Spleen (tissue), 11 donors: ENCODE data around the gene PMPCB. TPM values are rescaled to one million over a fixed set of nuclear protein-coding genes. Genes with fewer than 3 reads are reported as not detected.

Source experiments
- DNase-seq: peaks from one replicate; pipeline ENCODE4 v3.0.0-alpha.2; 2020
- H3K27ac ChIP-seq, 8 donors: fragments of 200-600 bp; sonication (generic) in 7 of 8; 1 replicate in 4 of 8; 2 replicates in 4 of 8; pipeline versions ENCODE4 v1.5.0 to v1.8.0; 2016 to 2021; ENCODE audit warnings: inconsistent platforms in 4 of 8, mild to moderate bottlenecking in 4 of 8, moderate library complexity in 1 of 8
- H3K27me3 ChIP-seq, 7 donors: fragments of 200-600 bp; sonication (generic) in 6 of 7; replicated peaks in 1 of 7; 1 replicate in 4 of 7; 2 replicates in 3 of 7; pipeline versions ENCODE4 v1.5.0 to v1.8.0; 2016 to 2021; ENCODE audit warnings: inconsistent platforms in 3 of 7, mild to moderate bottlenecking in 1 of 7
- H3K36me3 ChIP-seq, 6 donors: fragments of 200-600 bp; sonication (generic) in 5 of 6; 1 replicate in 4 of 6; 2 replicates in 2 of 6; pipeline versions ENCODE4 v1.5.0 to v1.8.0; 2016 to 2021; ENCODE audit warnings: inconsistent platforms in 2 of 6
- H3K4me1 ChIP-seq, 6 donors: fragments of 200-600 bp; sonication (generic) in 5 of 6; 1 replicate in 3 of 6; 2 replicates in 3 of 6; pipeline versions ENCODE4 v1.5.0 to v1.8.0; 2016 to 2021; ENCODE audit warnings: inconsistent platforms in 3 of 6
- H3K4me3 ChIP-seq, 8 donors: fragments of 200-600 bp; sonication (generic) in 7 of 8; 1 replicate in 4 of 8; 2 replicates in 4 of 8; pipeline versions ENCODE4 v1.5.0 to v1.8.0; 2016 to 2021; ENCODE audit warnings: inconsistent platforms in 4 of 8, mild to moderate bottlenecking in 4 of 8, moderate library complexity in 2 of 8
- H3K9me3 ChIP-seq, 8 donors: fragments of 200-600 bp; sonication (generic) in 7 of 8; 1 replicate in 4 of 8; 2 replicates in 4 of 8; pipeline versions ENCODE4 v1.5.0 to v1.8.0; 2016 to 2021; ENCODE audit warnings: inconsistent platforms in 4 of 8
- POLR2A ChIP-seq, 3 donors: fragments of 450-650 bp; IDR thresholded peaks; one replicate each; pipeline ENCODE4 v1.5.1; 2017; ENCODE audit warnings: antibody characterized with exemption in 3 of 3, mild to moderate bottlenecking in 1 of 3
- POLR2AphosphoS5 ChIP-seq, 3 donors: sonication (generic); formaldehyde crosslinking; IDR thresholded peaks; one replicate each; pipeline ENCODE4 v1.5.1; 2017; ENCODE audit warnings: antibody characterized with exemption in 3 of 3
- WGBS, 5 donors: extraction: QIAGEN DNeasy Blood & Tissue Kit in 3 of 5; methylation state at CpG; one replicate each; pipeline versions ENCODE4 v1.1.5 to v1.1.7; 2013 to 2018; 5-methylcytosine and 5-hydroxymethylcytosine counted together
- intact Hi-C: fragments of 100-400 bp; cut with DNase I; formaldehyde crosslinking; loops from one replicate; pipeline ENCODE4 v1.15.0; 2023; ENCODE audit warnings: low total_unique reads
- polyA plus RNA-seq, 3 donors: library from polyadenylated mRNA; stranded (reverse); fragments of 200-250 nt; gene quantifications; one replicate each; pipeline ENCODE4 v1.2.1, GENCODE V29; 2013
- total RNA-seq, 7 donors: library from RNA; depleted of rRNA in 3 of 7; stranded (reverse); fragments of >200 nt in 3 of 7; fragmentation: NEBNext Ultra II Directional in 4 of 7; extraction: Animal tissue kit (Norgen Biotek cat#: 25700) in 4 of 7; gene quantifications; one replicate each; pipeline versions ENCODE4 v1.1.0 to v1.2.1, GENCODE V29; 2016 to 2021
- TF ChIP-seq, protein P1 (sequence below), 11 experiments: fragments of 200-600 bp in 7 of 11; fragments of 450-650 bp in 4 of 11; sonication (generic) in 4 of 11; IDR thresholded peaks in 8 of 11; conservative IDR thresholded peaks in 3 of 11; 1 replicate in 7 of 11; 2 replicates in 4 of 11; pipeline versions ENCODE4 v1.4.0 to v1.8.0; 2016 to 2021; ENCODE audit warnings: antibody characterized with exemption in 11 of 11, inconsistent platforms in 4 of 11, mild to moderate bottlenecking in 1 of 11
- donor health status: healthy with polysubstance abuse.
- donor health status: DM: no; HTN: no; CAD: no; lungs with moderate emphysema.
- donor health status: DM: no; HTN: no; CAD: no.
- donor health status: Bipolar disorder and iron deficiency.
- donor health status: healthy.
- donor health status: DM: no; HTN: no; CAD: no.
- donor health status: DM: yes; HTN: yes; CAD: no.

Gene PMPCB
- total and polyA plus RNA-seq, 10 donors, result 42.3 to 58.5 (median 49.0) TPM

DNA sequence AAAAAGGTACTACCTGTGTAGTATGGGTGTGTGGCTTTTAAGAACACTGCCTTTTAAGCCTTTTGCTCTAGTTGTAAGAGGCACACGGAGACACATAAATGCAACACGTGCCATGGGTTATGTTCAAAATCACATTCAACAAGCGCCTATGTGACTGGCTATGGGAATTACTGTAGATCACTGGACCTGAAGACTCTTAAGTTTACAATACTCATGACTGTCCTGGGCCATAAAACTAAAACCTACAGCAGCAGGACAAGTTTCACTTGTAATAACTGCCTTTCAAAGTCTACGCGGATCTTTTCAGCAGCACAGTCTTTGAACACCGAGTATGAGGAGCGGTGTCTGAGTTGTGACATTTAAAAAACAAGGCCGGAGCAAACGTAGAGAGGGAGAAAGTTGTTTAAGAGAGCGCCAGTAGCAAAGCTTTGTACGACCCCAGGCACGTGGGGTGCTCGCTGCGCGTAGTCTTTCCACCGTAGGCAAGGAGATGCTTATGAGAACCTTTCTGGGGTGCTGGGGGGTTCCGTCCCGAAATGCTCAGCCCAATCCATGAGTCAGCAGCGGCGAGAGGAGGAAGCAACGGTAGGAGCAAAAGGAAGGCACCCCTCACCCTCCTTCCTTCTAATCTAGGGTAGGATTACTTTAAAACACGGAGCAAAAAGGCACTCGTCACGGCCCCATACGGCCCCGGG lies 46.7 kb downstream of the PMPCB start:
- intact Hi-C loops, result no loop called here
- Histone ChIP-seq H3K4me3 (peak overlapping the region; percentile 79 to 99 (median 90)), H3K36me3 (peaks cover 0 to 35% (median 24%) of the 10 kb centered on the region in 6 donors), H3K27me3 (no peaks in the 10 kb centered on the region), H3K4me1 (peaks cover 18 to 90% (median 69%) of the 10 kb centered on the region in 6 donors), H3K27ac (peak overlapping the region; percentile 74 to 94 (median 86)), H3K9me3 (no peaks in the 10 kb centered on the region)
- TF ChIP-seq POLR2A (IDR thresholded peaks at IDR 0.05) (no peak), POLR2AphosphoS5 (IDR thresholded peaks at IDR 0.05) (no peak)
- TF ChIP-seq, protein P1, sequence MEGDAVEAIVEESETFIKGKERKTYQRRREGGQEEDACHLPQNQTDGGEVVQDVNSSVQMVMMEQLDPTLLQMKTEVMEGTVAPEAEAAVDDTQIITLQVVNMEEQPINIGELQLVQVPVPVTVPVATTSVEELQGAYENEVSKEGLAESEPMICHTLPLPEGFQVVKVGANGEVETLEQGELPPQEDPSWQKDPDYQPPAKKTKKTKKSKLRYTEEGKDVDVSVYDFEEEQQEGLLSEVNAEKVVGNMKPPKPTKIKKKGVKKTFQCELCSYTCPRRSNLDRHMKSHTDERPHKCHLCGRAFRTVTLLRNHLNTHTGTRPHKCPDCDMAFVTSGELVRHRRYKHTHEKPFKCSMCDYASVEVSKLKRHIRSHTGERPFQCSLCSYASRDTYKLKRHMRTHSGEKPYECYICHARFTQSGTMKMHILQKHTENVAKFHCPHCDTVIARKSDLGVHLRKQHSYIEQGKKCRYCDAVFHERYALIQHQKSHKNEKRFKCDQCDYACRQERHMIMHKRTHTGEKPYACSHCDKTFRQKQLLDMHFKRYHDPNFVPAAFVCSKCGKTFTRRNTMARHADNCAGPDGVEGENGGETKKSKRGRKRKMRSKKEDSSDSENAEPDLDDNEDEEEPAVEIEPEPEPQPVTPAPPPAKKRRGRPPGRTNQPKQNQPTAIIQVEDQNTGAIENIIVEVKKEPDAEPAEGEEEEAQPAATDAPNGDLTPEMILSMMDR (IDR thresholded peaks at IDR 0.05 in 8 of 11, conservative IDR thresholded peaks at IDR 0.05 in 3 of 11), result no peak
- WGBS, 5 donors, result 1% methylated on average over 26 of the region's 26 CpGs
- peak; percentile 79 for DNase-seq

DNA sequence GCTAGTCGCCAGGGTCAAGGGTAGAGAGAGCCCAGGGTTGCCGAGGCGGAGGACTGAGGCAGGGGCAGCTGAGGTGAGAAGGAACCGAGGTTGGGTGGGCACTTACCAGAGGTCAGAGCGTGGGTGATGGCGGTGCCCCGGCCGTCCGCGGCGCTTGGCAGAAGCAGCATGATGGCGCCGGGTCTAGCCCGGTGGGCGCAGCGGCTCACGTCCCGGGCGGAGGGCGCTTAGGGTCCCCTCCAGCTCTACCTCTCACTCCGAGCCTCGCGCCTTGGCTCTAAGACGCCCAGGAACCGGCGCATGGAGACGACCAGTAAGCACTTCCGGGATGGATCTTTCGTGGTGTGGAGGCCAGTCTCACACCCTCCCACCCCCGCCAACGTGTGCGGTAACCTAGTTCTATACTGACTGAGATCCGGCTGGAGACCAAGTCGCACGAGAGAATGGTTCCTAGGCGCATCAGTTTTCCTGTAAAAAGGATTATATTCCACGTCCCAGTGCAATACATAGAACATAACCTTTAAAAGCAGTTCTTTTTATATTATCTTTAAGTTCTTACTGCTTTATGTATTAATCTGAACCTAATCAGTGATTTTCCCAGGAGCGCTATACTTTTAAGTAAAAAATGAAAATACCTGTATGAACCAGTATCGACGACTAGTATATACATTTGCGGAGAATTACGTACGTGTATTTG lies 47.4 kb downstream of the PMPCB start, which contains the start of gene DNAJC2:
TSS of gene DNAJC2 (minus strand) at position 315 of the 697 bp plus-strand sequence. CDS start at position 170, 145 bp downstream.
- intact Hi-C loops, result no loop called here
- peak; percentile 87 to 93 (median 89) for TF ChIP-seq POLR2AphosphoS5 (IDR thresholded peaks at IDR 0.05)
- no peak for TF ChIP-seq POLR2A (IDR thresholded peaks at IDR 0.05)
- Histone ChIP-seq H3K9me3 (no peaks in the 10 kb centered on the region), H3K27ac (peak within 1 kb of the TSS; percentile 74 to 94 (median 86)), H3K4me3 (peak within 1 kb of the TSS; percentile 79 to 99 (median 90)), H3K36me3 (peaks cover 0 to 28% (median 18%) of the 10 kb centered on the region in 6 donors), H3K4me1 (peaks cover 23 to 94% (median 76%) of the 10 kb centered on the region in 6 donors), H3K27me3 (no peaks in the 10 kb centered on the region)
- DNase-seq, result peak; percentile 94
- 8 to 11% (median 9%) methylated on average over 31 to 43 of the region's 43 CpGs for WGBS, 5 donors

DNA sequence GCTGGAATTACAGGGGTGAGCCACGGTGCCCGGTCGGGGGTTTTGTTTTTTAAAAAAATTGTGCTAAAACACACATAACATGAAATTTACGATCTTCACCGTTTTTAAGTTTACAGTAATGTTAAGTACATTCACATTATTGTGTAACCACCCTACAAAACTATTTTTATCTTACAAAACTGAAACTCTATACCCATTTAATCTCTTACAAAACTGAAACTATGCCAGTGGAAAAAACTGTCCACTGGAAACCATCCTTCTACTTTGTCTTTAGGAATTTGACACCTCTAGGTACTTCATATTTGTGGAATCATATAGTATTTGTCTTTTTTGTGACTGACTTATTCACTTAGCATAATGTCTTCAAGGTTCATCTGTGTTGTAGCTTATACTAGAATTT lies 49.2 kb downstream of the PMPCB start:
- TF ChIP-seq POLR2AphosphoS5 (IDR thresholded peaks at IDR 0.05) (no peak), POLR2A (IDR thresholded peaks at IDR 0.05) (no peak)
- TF ChIP-seq, protein P1 (IDR thresholded peaks at IDR 0.05 in 8 of 11, conservative IDR thresholded peaks at IDR 0.05 in 3 of 11), result no peak
- peaks cover 0 to 21% (median 2%) of the 10 kb centered on the region in 6 donors for H3K36me3 ChIP-seq
- H3K4me3 ChIP-seq, result no peak overlapping the region
- H3K27me3 ChIP-seq, result no peaks in the 10 kb centered on the region
- no peaks in the 10 kb centered on the region for H3K9me3 ChIP-seq
- peaks cover 37 to 94% (median 81%) of the 10 kb centered on the region in 6 donors for H3K4me1 ChIP-seq
- intact Hi-C loops, result no loop called here
- WGBS, 5 donors, result 85 to 92% (median 89%) methylated on average over 5 of the region's 5 CpGs
- no peak for DNase-seq
- peak overlapping the region in 1 of 8 donors; percentile 11 for H3K27ac ChIP-seq

DNA sequence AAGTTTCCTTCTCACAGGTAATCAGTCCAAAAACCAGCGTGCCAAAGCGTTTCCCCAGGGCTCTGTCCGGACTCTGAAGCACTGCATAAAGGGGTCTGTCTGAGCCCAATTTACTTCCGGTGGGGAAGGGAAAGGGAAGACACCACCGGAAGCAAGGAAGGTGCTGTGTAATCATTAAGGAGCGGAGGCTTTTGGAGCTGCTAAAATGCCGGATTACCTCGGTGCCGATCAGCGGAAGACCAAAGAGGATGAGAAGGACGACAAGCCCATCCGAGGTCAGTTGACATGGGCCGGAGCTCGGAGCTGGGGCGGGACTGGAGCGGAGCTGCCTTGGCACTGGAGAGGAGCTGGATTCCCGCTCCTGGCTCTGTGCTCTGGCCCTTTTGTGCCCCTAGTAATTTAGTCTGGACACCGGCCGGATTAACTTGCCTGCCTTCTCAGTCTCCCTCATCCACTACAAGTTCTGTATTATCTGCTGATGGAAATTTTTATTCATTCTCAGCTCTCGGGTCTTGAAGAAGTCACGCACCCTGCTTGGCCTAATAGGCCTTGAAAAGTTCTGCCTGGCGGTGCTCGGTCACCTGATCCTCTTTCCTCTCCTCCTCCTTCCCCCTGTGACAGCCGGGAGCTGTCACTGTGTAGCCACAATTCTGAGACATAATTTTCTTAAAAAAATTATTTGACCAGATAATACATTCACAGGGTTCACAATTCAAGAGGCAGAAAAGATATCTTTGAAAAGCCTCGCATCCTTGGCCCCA lies 50.5 kb downstream of the PMPCB start, which contains the start of gene PSMC2:
TSS of gene PSMC2 (plus strand) at position 137 of the 761 bp plus-strand sequence. CDS start at position 206, 69 bp downstream.
- 0 to 1% (median 1%) methylated on average over 25 of the region's 25 CpGs for WGBS, 5 donors
- no peaks in the 10 kb centered on the region for H3K9me3 ChIP-seq
- H3K27ac ChIP-seq, result peak within 1 kb of the TSS; percentile 53 to 94 (median 90)
- H3K36me3 ChIP-seq, result peaks cover 0 to 21% (median 3%) of the 10 kb centered on the region in 6 donors
- DNase-seq, result peak; percentile 86
- intact Hi-C loops, result no loop called here
- peak within 1 kb of the TSS; percentile 66 to 91 (median 78) for H3K4me3 ChIP-seq
- no peaks in the 10 kb centered on the region for H3K27me3 ChIP-seq
- peak in 1 of 3 donors; percentile 18 for TF ChIP-seq POLR2A (IDR thresholded peaks at IDR 0.05)
- TF ChIP-seq, protein P1 (IDR thresholded peaks at IDR 0.05 in 8 of 11, conservative IDR thresholded peaks at IDR 0.05 in 3 of 11), result no peak
- peak; percentile 80 to 87 (median 85) for TF ChIP-seq POLR2AphosphoS5 (IDR thresholded peaks at IDR 0.05)
- peaks cover 37 to 93% (median 75%) of the 10 kb centered on the region in 6 donors for H3K4me1 ChIP-seq
